Hematopoietic multipotent progenitor cell treated with erythropoietin and hydrocortisone succinate and interleukin-3 and kit ligand, for 17 days (in vitro differentiated cells): ENCODE data around the gene CCDC88C.
"Not testable (repeated sequence)": the region's sequence is repeated elsewhere in the genome, so short reads cannot be mapped to it uniquely, and the experiment has no call there.

Source experiments
- DNase-seq: peaks from one replicate; pipeline ENCODE4 v3.0.0-alpha.2; 2015; ENCODE audit warnings: low spot score

CCDC88C gene

DNA sequence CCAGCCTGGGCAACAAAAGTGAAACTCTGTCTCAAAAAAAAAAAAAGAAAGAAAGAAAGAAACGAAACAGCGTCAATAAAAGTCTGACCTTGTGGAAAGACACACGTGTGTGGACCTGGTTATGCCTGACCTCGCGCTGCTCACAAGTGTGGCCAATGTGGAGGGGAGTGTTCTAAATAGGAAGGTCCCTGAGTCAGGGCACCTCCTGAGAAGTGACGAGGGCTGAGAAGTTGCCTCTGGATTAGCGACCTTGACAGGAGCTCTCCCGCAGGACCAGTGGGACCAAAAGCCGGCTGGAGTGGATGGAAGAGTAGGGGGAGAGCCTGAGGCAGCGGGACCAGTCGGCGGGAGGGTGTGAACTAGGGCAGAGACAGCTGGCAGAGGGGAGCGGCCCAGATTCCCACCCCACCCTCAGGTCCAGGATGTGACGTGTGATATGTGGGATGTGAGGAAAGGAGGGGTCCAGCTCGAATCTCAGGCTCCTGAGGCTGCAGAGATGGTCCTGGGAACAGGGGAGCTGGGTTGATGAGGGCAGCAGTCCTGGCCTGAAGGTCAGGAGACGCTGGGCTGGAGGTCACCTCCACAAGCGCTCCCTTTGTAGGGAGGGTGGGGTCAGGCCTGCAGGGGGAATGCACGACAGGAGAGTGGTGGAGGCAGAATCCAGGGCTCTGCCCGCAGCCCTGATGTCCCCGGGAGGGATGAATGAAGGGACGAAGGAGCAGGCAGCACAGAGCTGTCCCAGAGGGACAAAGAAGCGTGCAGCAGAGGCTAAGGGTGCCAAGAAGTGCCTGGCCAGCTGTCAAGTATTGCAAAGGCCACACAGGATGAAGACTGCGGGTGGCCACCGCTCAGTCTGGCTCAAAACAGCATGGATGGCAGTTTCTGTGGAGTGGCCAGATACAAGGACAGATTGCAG, 148.3 kb downstream of the CCDC88C start:
- no peak for DNase-seq

DNA sequence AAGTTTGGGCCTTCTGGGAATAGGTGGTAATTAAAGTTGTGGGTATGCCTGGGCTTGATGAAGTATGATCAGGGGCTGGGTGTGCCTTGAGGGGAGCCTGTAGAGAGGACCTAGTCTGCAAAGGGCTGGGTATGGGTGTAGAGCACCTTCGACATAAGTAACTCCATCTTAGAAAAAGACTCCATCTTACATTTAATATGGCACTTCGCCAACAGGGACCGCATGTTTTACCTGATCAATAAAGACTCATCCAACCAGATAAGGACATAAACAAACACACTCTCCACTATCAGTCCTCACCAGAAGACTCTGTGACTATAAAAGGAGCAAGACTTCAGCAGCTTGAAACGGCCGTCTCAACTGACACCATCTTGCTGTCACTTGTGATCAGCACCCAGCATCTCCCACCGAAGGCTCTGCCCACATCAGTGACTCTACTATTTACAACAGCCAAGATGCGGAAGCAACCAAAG, 149.6 kb downstream of the CCDC88C start:
- DNase-seq = peak; percentile 58

DNA sequence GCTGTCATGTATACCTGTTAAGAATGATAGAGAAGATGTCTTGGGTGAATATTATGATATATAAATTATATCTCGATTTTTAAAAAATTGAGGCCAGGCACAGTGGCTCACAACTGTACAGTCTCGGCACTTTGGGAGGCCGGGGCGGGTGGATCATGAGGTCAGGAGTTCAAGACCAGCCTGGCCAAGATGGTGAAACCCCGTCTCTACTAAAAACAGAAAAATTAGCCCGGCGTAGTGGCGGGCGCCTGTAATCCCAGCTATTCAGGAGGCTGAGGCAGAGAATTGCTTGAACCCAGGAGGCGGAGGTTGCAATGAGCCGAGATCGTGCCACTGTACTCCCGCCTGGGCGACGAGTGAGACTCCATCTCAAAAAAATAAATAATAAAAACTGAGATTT, 151.3 kb downstream of the CCDC88C start:
- DNase-seq = not testable (repeated sequence)

DNA sequence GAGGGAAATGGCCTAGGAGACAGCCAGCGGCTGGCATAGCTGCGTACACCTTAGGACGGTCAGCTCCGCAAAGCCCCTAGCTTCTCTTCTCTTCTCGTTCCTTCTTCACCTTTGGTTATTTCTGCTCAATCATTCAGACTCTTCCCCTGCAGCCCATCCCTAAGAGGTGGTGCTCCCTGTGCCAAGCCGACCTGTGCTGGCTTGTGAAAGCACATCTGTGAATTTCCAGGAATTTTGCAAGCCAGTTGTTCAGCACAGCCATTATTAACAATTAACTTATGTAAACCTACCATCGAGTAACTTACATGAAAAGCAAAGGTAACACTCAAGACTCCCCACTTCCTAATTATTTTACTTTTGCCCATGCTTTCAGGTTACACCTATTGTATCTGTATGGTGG, 152.2 kb downstream of the CCDC88C start:
- no peak for DNase-seq

DNA sequence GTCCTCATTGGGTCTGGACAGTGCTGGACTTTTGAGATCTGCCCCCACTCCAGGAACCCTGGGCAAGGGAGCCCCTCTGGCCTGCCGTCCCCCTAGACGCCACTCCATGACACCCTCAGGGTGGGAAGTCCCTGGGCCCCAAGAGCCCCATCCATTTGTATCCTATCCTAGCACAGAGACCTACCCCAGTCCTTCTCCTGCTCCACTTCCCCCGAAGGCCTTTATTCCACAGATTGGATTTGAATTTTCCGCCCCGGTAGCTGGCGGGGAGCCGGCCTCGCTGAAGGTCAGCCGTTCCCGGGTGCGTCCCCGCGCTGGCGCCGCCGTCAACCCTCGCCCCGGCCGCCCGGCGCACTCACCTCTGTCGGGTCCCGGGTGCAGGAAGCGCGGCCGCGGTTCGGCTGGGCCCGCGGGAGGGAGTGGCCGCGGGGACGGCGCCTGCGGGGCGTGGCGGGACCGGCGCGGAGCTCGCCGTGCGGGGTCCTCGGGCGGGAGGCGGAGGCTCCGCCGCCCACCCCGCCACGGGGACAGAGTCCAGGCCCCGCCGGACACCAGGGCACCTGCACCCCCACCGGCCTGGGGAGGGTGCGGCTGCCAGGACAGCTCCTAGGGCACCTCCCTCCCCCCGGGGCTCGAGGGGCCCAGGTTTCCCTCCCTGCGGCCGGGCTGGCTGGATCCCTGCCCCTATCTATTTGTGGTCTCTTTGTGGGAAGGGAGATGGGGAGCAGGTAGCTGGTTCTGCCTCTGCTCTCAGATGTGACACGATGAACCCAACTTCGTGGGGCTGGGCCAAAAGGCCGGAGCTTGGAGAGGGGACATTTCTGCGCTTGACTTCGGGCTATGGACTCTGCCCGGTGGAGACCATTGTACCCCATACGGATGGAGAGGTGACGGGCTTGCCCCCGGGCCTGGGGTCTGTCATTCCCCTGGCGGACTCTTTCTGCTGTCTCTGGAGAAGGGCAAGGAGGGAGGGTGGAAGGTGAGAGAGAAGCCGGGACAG, 153.2 kb downstream of the CCDC88C start:
- DNase-seq = no peak

DNA sequence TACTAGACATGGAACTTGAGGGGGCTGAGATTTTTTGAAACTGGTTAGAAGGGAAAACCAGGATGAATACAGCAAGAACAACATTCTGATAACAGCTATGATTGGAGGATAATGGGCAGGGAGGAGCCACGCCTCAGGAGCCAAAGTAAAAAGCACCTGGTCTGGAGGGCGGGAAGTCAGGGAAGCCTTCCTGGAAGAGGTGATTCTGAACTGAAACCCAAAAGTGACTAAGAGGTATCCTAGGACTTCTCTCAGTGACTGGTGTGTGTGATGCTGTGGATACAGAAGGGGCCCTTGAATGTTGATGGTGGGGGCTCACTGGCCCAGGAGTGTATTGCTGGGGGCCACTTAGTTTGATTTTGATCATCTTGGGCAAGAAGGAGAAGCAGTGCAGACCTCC, 154.3 kb downstream of the CCDC88C start:
- no peak for DNase-seq

DNA sequence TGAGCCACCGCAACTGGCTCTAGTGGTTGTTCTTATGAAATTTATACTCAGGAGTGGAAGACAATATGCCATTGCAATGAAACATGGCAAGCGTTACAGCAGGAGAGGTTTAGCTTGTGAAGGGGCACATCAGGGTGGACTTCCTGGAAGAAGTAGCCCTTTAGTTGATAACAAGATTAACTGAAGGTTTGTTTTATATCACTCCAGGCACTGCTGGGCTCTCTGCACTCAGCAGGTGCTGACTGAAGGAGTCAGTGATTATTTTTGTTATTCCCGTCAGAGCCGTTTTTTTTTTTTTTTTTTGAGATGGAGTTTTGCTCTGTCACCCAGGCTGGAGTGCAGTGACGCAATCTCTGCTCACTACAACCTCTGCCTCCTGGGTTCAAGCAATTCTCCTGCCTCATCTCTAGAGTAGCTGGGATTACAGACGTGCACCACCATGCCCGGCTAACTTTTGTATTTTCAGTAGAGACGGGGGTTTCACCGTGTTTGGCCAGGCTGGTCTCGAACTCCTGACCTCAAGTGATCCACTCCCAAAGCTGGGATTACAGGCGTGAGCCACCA, 155.6 kb downstream of the CCDC88C start:
- no peak for DNase-seq

DNA sequence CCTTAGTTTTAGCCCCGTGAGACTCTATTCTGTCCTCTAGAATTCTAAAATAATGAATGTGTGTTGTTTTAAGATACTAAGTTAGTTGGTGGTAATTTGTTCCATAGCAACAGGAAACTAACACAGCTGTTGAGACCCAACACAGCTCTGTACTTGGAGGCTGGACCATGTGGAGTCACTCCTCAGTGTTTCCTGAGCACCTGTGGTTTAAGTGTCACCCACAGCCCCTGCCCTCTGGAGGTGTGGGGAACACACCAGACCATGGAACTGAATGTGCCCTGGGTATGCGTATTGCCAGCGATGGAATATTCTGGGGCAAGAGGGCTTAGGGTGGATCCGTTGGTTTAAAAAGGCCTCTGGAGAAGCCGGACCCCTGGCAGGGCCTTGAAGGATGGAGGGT, 156.5 kb downstream of the CCDC88C start:
- no peak for DNase-seq

DNA sequence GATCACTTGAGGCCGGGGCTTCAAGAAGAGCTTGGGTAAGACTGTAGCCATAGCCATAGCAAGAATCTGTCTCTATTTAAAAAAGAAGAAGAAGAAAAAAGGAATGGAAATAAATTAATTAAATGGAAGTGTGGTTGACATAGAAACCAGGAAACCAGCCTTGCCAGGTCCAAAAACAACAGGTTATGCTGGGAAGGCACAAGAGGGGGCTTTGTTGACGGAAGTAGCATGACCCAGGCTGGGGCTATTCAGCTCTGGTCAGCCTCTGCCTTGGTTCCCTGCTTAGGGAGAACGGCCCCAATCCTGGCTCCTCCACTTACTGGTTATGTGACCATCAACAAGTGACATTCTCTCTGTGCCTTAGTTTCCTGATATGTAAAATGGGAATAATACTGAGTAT, 158.7 kb downstream of the CCDC88C start:
- DNase-seq = no peak

DNA sequence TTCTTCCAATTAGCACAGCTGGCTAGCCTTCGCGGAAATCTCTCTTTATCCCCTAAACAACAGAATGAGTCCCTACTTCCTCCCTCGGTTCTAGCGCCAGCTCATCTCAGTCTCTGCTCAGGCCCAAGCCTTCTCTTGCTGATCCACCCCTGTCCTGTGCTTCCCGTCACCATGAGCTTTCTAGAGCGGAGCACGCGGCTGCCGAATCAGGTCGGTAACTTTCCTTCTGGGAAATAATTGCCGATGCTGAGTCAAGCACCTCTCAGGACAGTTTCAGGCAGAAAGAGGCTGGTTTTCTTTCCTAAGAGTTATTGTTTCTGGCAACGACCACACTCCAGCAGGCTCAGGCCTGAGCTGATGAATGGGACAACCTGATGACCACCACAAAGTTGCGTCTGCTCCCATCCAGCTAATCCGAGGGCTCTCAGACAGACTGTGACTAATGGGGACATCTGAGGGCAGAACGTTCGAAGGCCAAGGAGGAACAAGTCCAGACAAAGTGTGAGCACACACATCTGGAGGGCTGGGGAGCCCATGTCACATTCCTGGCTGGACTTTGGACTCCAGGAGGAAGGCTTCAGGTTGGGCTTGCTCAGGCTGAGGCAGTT, 159.5 kb downstream of the CCDC88C start:
- DNase-seq = no peak

DNA sequence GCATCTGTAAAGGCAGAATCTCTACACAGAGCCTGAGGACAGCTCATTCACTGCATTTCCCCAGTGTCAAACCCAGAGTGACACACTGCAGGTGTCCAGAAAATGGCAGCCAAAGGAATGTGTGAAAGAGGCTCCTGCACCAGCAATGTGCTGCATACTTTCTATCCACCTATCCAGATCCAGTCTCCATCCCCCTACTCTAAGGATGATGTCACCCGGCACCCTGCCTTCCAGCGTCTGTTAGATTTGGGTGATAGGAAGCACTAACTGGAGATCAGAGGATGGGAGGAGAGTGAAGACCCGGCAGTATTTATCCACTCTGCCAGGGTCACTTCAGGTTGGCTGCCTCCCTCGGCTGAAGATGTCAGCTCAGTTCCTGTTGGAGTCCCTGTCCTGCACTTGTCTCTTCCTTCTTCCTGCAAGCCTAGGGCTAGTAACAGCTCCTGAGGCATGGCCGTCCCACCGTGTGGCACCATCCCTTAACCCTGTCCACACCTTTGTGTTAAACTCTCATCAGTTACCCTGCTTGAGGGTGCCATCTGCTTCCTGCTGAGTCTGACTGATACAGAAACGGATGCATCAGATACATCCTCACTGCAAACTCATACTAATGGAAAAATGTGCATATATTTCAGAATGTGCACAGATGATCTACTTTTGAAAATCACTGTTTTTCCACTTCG, 160.2 kb downstream of the CCDC88C start:
- DNase-seq = no peak

DNA sequence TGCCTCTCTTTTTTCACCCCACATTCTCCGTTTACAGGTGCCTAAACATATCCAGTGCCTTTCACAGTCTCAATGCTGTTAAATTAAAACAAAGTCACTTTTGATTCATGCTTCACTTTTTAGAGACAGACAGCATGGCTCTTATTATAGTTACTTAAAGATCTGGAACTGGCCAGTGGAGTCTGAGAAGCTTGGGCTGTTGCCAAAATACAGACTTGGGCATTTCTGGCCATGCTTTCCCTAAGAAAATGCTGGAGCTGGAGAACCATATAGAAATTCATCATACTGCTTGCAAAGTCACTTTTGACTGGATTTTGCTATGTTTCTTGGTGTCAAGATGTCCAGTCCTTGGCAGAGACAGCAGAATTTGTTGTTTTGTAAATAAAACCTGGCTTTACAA, 161.0 kb downstream of the CCDC88C start:
- no peak for DNase-seq

DNA sequence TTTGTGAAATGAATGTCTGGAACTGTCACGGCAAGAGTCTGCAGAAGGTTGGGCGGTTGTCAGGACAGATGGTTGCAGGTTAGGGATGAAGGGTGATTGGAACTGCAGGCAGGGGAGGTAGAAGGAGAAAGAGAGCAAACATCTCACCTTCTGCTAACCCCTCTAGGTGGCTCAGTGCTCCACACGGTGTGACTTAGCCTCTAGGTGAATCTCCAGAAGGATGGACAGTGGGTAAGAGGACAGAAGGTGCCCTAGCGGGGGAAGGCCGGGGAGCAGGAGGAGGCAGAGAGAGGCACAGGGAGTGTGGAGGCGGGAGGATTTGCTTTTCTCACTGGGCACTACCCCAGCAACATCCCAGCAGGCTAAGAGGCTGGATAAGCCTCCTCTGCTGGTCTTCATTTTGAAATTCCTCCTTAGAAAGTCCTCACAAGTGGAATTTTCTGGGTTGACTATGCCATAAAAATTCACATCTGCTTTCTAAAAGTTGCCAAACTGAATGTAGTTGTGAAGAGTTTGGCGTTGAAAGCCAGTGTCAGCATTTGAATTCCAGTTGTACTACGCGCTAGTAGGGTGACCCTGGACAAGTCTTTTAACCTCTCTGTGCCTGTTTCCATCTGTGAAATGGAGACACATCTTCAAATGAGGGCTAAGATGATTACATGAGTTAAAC, 162.5 kb downstream of the CCDC88C start:
- DNase-seq = no peak

DNA sequence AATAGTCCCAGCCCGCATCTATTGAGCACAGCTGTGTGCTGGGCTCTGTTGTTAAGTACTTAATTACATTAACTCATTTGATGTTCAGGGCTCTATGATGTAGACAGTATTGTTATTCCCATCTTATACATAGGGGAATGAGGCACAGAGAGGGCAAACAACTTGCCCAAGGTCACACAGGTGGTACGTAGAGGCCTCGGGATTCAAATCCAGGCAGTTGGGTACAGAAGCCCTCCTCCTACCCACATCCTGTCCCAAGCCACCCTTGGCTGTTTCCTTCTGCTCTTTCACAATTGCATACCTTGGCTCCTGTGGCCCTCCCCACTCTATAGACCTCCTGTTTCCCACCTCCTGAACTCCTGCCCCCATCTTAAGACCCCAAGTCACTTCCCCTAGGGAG, 163.2 kb downstream of the CCDC88C start:
- DNase-seq = no peak

DNA sequence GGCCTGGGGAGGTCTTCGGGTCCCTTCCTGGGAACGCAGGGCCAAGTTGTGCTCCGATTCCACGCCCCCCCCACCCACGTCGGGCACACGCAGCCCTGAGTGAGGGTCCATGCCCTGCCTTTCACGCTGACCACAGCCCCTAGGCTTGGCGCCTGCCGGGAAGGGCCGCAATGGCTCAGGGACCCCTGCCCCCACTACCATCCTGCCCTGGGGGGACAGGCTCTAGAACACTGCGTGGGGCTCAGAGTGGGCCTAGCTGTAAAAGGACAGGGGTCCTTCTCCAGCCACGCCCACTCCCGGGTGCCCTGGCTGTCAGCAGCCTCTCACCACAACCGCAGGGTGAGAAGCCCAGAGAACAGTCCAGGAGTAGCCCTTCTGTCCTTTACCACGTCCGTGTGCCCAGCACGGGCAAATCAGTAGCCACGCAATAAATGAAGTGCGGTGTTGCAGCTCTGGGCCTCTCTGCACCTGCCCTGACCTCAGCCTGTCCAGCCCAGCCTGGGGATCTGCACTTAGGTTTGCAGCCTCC, 163.8 kb downstream of the CCDC88C start:
- DNase-seq = no peak

DNA sequence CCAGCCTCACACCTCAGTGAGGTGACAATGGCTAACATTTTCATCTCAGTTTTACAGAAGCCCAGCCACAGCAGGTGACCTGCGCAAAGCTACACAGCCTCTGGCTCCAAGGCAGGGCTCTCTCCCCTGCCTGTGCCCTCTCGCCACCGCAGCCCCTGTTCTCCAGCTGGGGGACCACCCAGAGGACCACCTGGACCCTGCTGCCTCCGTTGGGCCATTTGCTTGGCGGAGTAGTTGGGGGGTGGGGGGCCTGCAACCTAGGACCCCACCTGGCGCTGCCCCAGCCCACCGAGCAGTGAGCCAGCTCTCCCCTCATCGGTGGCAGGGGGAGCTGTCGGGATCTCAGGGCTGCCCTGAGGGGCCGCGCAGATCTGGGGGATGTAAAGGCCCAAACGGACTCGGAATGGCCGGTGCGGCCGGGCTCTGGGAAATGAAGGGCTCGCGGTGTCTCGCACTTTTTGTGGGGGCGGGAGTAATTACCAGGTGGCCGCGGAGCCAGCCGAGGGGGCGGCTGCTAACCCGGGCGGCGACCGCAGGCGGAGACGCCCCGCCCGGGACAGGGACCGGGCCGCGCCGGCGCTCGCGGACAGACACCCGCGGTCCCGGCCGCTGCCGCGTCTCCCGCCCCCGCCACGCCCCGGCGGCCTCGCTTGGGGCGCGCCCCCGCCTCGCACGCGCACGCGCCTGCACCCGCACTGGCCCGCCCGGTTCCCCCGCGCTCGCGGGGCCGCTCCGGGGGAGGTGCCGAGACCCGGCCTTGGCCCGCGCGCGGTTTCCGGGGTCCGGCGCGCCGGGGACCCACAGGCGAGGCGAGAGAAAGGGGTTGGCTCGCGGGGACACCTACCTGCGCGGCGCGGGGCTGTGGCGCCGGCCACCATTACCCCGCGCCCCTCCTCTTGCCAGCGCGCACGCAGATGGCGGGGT, 164.5 kb downstream of the CCDC88C start:
- peak; percentile 22 for DNase-seq

DNA sequence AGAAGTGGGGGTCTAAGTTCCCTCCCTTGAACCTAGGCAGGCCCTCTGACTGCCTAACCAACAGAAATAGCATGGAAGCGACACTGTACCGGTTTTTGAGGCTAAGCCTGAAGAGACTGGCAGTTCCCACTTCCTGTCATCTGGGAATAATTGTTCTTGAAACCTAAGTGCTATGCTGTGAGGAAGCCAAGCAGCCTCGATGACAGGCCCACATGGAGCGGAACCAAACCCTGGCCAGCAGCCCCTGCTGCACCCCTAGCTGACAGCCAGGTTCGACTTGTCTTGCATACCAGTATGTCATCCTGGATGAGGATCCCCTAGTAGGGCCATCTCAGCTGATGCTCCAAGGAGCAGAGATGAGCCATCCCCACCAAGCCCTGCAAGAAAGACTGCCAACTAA, 166.7 kb downstream of the CCDC88C start:
- no peak for DNase-seq

DNA sequence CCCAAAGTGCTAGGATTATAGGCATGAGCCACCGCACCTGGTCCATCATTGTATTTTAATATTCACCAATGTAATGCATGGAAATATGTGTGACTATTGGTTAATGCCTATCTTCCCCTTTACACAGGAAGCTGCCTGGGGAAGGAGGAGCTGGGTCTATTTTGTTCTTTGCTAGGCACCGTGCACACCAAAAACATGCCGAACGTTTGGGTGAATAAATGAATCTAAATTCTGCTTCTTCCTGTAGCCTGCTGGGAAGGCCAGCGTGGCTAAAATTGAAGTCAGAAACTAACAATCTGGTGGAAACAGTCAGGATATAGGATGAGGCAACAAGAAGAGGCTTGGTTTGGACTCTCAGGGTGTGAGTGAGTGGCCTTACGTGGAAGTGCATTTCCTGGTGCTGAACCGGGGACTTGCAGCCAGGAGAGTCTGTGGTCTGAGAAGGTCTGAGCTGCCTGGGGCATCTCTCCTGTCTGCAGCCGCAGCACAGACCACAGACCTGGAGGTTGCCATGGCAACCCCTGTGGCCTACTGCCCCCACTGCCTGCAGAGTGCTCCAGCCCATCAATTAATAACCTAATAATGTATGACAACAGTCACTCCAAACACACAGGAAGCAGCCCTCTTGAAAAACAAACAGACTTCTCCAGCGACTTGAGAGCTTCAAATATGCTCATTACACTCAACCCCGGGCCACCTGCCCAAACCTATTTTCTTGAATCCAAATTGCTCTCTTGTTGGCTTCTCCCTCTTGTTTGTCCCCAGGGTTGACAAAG, 167.6 kb downstream of the CCDC88C start:
- no peak for DNase-seq
